Nephron (organoid): ENCODE data around the gene SH2D3A.
"Not testable (repeated sequence)": the region's sequence is repeated elsewhere in the genome, so short reads cannot be mapped to it uniquely, and the experiment has no call there.

ENCODE experiments used
- H3K27ac Mint-ChIP-seq, 3 experiments: 2 replicates each; pipeline ENCODE4 v1.8.0; 2020; ENCODE audit warnings: mixed read lengths in 3 of 3, mild to moderate bottlenecking in 2 of 3, moderate library complexity in 1 of 3
- H3K27me3 Mint-ChIP-seq: 2 replicates; pipeline ENCODE4 v1.8.0; 2021; ENCODE audit warnings: low read depth, mild to moderate bottlenecking, moderate library complexity, mixed read lengths
- H3K36me3 Mint-ChIP-seq: 2 replicates; pipeline ENCODE4 v1.8.0; 2020; ENCODE audit warnings: low read depth, mixed read lengths
- H3K4me1 Mint-ChIP-seq: 2 replicates; pipeline ENCODE4 v1.8.0; 2020; ENCODE audit warnings: mixed read lengths
- H3K4me3 Mint-ChIP-seq, 3 experiments: 2 replicates each; pipeline ENCODE4 v1.8.0; 2020; ENCODE audit warnings: mild to moderate bottlenecking in 3 of 3, mixed read lengths in 3 of 3, moderate library complexity in 2 of 3
- H3K9me3 Mint-ChIP-seq: 2 replicates; pipeline ENCODE4 v1.8.0; 2020; ENCODE audit warnings: mixed read lengths
- CTCF ChIP-seq, 3 experiments: fragments of 200-600 bp; sonication (generic); IDR thresholded peaks; one replicate each; pipeline ENCODE4 v1.5.0; 2021; ENCODE audit warnings: antibody characterized with exemption in 3 of 3; ENCODE audit not compliant: unreplicated experiment in 3 of 3

SH2D3A gene

DNA sequence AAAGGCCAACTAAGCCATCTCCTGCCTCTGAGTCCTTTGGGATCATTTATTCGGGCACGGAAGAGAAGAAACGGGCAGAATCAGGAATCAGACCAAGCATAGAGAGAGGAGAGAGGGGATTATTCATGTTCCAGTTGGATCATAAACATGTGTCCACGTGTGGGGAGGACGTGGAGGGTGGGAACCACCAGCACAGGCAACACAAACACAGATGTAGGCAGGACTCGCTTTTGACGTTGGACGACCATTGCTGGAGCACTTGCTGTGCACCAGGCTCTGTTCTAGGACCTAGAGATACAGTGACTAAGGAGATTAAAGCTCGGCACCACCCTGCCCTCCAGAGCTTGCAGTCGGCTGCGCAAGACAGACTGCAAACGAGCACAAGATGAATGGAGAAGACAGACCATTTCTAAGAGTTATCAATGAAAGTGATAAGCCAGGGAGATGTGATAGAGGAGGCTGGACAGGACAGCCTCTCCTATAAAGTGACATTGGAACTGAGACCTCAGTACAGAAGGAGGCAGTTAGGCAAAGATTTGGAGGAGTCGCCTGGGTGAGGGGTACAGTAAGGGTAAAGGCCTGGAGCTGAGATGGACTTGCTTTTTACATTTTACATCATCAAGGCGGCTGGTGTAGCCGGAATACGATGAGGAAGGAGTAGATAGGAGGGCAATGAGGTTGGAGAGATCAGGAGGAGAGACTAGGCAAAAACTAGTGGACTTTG is 716 bp downstream of the SH2D3A start:
- TF ChIP-seq CTCF (IDR thresholded peaks at IDR 0.05; ENCODE audit: unreplicated experiment in 3 of 3) = no peak
- H3K4me1 Mint-ChIP-seq = peaks cover 11% of the 10 kb centered on the region

DNA sequence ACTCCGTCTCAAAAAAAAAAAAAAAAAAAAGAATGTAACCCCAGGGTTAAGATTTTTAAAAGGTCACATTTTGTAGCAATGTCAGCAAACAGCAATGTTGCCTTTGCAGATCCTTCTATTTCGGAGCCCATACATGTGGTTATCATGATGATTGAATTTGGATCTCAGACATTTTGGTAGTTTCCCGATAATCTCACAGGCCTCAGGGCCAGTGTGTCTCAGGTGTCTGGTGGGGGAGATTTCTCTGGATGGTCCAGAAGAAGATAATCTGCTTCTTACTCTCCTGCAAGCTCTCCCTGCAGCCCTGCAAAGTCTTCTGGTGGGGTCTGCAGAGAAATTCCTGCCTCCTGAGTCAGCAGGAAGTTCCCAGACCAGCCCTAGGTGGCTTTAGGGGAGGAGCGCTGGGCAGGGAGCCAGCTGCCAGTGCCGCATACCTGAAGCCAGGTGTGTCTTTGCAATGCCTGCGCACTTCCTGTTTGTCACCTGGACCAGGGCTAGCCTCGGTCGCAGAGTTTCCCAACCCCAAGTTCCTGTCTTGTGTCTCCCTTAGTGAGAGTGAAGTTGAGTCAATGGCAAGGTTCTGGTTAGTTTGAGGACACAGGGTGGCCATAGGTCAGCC is 1.4 kb downstream of the SH2D3A start:
- peaks cover 54% of the 10 kb centered on the region for H3K27me3 Mint-ChIP-seq
- H3K4me1 Mint-ChIP-seq = peaks cover 11% of the 10 kb centered on the region
- H3K4me3 Mint-ChIP-seq = peak overlapping the region; percentile 72 to 76 (median 74)
- H3K36me3 Mint-ChIP-seq = no peaks in the 10 kb centered on the region
- TF ChIP-seq CTCF (IDR thresholded peaks at IDR 0.05; ENCODE audit: unreplicated experiment in 3 of 3) = no peak
- H3K27ac Mint-ChIP-seq = peak overlapping the region in 2 of 3 experiments; percentile 6 to 69
- H3K9me3 Mint-ChIP-seq = no peaks in the 10 kb centered on the region

More for the DNA sequence above, 716 bp downstream of the SH2D3A start:
- no peaks in the 10 kb centered on the region for H3K36me3 Mint-ChIP-seq
- no peaks in the 10 kb centered on the region for H3K9me3 Mint-ChIP-seq
- peak overlapping the region; percentile 72 to 76 (median 74) for H3K4me3 Mint-ChIP-seq
- peaks cover 58% of the 10 kb centered on the region for H3K27me3 Mint-ChIP-seq
- H3K27ac Mint-ChIP-seq = peak overlapping the region in 2 of 3 experiments; percentile 6 to 69

DNA sequence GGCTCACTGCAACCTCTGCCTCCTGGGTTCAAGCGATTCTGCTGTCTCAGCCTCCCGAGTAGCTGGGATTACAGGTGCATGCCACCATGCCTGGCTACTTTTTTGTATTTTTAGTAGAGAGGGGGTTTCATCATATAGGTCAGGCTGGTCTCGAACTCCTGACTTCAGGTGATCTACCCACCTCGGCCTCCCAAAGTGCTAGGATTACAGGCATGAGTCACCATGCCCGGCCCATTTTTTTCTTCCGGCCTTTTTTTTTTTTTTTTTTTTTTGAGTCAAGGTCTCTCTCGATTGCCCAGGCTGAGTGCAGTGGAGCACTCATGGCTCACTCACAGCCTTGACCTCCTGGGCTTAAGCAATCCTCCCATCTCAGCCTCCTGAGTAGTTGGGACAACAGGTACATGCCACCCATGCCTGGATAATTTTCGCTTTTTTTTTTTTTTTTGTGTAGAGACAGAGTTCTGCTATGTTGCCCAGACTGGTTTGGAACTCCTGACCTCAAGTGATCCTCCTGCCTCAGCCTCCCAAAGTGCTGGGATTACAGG is 4.9 kb downstream of the SH2D3A start:
- H3K36me3 Mint-ChIP-seq, H3K4me3 Mint-ChIP-seq, H3K27ac Mint-ChIP-seq, H3K9me3 Mint-ChIP-seq: not testable (repeated sequence)
- Mint-ChIP-seq H3K4me1 (peaks cover 11% of the 10 kb centered on the region), H3K27me3 (peaks cover 28% of the 10 kb centered on the region)

GRCh38 chr19:6761053-6761676 is 6.1 kb downstream of the SH2D3A start:
- Mint-ChIP-seq H3K36me3 (no peaks in the 10 kb centered on the region), H3K27me3 (peaks cover 16% of the 10 kb centered on the region), H3K4me1 (peaks cover 3% of the 10 kb centered on the region), H3K9me3 (no peaks in the 10 kb centered on the region), H3K27ac (no peak overlapping the region), H3K4me3 (no peak overlapping the region)
- no peak for TF ChIP-seq CTCF (IDR thresholded peaks at IDR 0.05; ENCODE audit: unreplicated experiment in 3 of 3)

DNA sequence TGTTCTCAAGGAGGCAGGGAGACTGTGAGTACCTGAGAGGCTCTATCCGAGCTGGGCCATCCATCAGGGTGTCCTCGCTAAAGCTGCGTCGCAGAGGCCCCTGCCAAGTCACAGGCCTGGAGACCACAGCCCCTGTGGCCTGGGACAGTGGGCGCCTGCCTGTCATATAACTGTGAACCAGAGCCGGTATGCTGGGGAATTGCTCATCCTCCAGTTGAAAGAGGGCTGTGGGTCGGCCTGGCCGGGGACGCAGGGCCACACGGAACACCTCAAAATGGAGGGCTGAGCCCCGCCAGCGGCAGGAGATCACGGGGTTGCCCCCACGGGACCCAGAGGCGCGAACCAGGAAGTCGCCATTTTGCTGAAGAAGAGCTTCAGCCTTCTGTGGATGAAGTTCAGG is 6.6 kb downstream of the SH2D3A start:
- no peaks in the 10 kb centered on the region for H3K9me3 Mint-ChIP-seq
- H3K4me1 Mint-ChIP-seq = no peaks in the 10 kb centered on the region

More for the DNA sequence above, 6.6 kb downstream of the SH2D3A start:
- Mint-ChIP-seq H3K27ac (no peak overlapping the region), H3K36me3 (no peaks in the 10 kb centered on the region), H3K27me3 (peaks cover 11% of the 10 kb centered on the region), H3K4me3 (no peak overlapping the region)
- no peak for TF ChIP-seq CTCF (IDR thresholded peaks at IDR 0.05; ENCODE audit: unreplicated experiment in 3 of 3)
